Liver (tissue), 9 donors: ENCODE measurements around the gene ALX4. TPM values are rescaled to one million over a fixed set of nuclear protein-coding genes. Genes with fewer than 3 reads are reported as not detected.

Source experiments
- DNase-seq: peaks from one replicate; pipeline ENCODE4 v3.0.0-alpha.2; 2017; ENCODE audit warnings: low spot score
- H3K27ac ChIP-seq, 2 donors: one replicate each; pipeline ENCODE4 v1.7.0; 2013; ENCODE audit warnings: inconsistent platforms in 2 of 2, low read length in 2 of 2, control low read depth in 1 of 2, low read depth in 1 of 2, mild to moderate bottlenecking in 1 of 2
- H3K27me3 ChIP-seq, 4 donors: one replicate each; pipeline versions ENCODE4 v1.6.1 to v1.7.0; 2013; ENCODE audit warnings: low read length in 3 of 4, inconsistent platforms in 1 of 4, mild to moderate bottlenecking in 1 of 4, moderate library complexity in 1 of 4; ENCODE audit not compliant: control insufficient read depth in 4 of 4, insufficient read depth in 4 of 4
- H3K36me3 ChIP-seq, 4 donors: one replicate each; pipeline versions ENCODE4 v1.6.1 to v1.7.0; 2013; ENCODE audit warnings: low read length in 3 of 4, mild to moderate bottlenecking in 3 of 4, low read depth in 1 of 4, moderate library complexity in 1 of 4; ENCODE audit not compliant: control insufficient read depth in 4 of 4, insufficient read depth in 3 of 4
- H3K4me1 ChIP-seq, 4 donors: one replicate each; pipeline versions ENCODE4 v1.6.1 to v1.7.0; 2013; ENCODE audit warnings: low read length in 3 of 4, mild to moderate bottlenecking in 3 of 4, moderate library complexity in 1 of 4; ENCODE audit not compliant: control insufficient read depth in 4 of 4, insufficient read depth in 4 of 4
- H3K4me3 ChIP-seq, 3 donors: one replicate each; pipeline versions ENCODE4 v1.6.1 to v1.7.0; 2013; ENCODE audit warnings: low read length in 3 of 3, control low read depth in 1 of 3, low read depth in 1 of 3, mild to moderate bottlenecking in 1 of 3
- H3K9ac ChIP-seq, 2 donors: one replicate each; pipeline ENCODE4 v1.7.0; 2013; ENCODE audit warnings: low read length in 2 of 2, mild to moderate bottlenecking in 2 of 2, moderate library complexity in 2 of 2, control low read depth in 1 of 2, low read depth in 1 of 2
- H3K9me3 ChIP-seq, 4 donors: one replicate each; pipeline versions ENCODE4 v1.6.1 to v1.7.0; 2013; ENCODE audit warnings: low read length in 3 of 4; ENCODE audit not compliant: control insufficient read depth in 4 of 4
- ATF3 ChIP-seq: IDR thresholded peaks from 2 replicates; pipeline ENCODE4 v1.6.1; 2016; ENCODE audit warnings: antibody characterized with exemption
- CTCF ChIP-seq: fragments of 150-350 bp; IDR thresholded peaks from 2 replicates; pipeline ENCODE4 v1.5.1; 2017; ENCODE audit warnings: improper control_type of control experiment, low read depth, low read length; ENCODE audit not compliant: missing input control
- EGR1 ChIP-seq, 2 donors: IDR thresholded peaks; 2 replicates each; pipeline ENCODE4 v1.6.1; 2016 to 2018; ENCODE audit warnings: antibody characterized with exemption in 2 of 2, low read depth in 2 of 2
- FOXA1 ChIP-seq: IDR thresholded peaks from 2 replicates; pipeline ENCODE4 v1.6.1; 2016; ENCODE audit warnings: antibody characterized with exemption
- FOXA2 ChIP-seq: IDR thresholded peaks from 2 replicates; pipeline ENCODE4 v1.6.1; 2016; ENCODE audit warnings: antibody characterized with exemption
- GABPA ChIP-seq, 2 donors: IDR thresholded peaks in 1 of 2; conservative IDR thresholded peaks in 1 of 2; 2 replicates each; pipeline ENCODE4 v1.6.1; 2016; ENCODE audit warnings: antibody characterized with exemption in 2 of 2, mild to moderate bottlenecking in 1 of 2, moderate library complexity in 1 of 2
- HNF4A ChIP-seq, 2 donors: conservative IDR thresholded peaks; 2 replicates each; pipeline ENCODE4 v1.6.1; 2016; ENCODE audit warnings: antibody characterized with exemption in 2 of 2, mild to moderate bottlenecking in 2 of 2
- HNF4G ChIP-seq: IDR thresholded peaks from 2 replicates; pipeline ENCODE4 v1.6.1; 2016; ENCODE audit warnings: antibody characterized with exemption
- JUND ChIP-seq, 2 donors: IDR thresholded peaks; 2 replicates each; pipeline ENCODE4 v1.6.1; 2016; ENCODE audit warnings: antibody characterized with exemption in 2 of 2
- MAX ChIP-seq: IDR thresholded peaks from 2 replicates; pipeline ENCODE4 v1.6.1; 2016; ENCODE audit warnings: antibody characterized with exemption
- NR2F2 ChIP-seq: IDR thresholded peaks from 2 replicates; pipeline ENCODE4 v1.6.1; 2016; ENCODE audit warnings: antibody characterized with exemption
- RAD21 ChIP-seq, 2 donors: IDR thresholded peaks; 2 replicates each; pipeline ENCODE4 v1.6.1; 2016; ENCODE audit warnings: antibody characterized with exemption in 2 of 2, mild to moderate bottlenecking in 2 of 2
- REST ChIP-seq: IDR thresholded peaks from 2 replicates; pipeline ENCODE4 v1.6.1; 2016; ENCODE audit warnings: antibody characterized with exemption, mild to moderate bottlenecking
- RXRA ChIP-seq, 2 donors: IDR thresholded peaks; 2 replicates each; pipeline ENCODE4 v1.6.1; 2017 to 2018; ENCODE audit warnings: antibody characterized with exemption in 2 of 2, mild to moderate bottlenecking in 1 of 2
- SP1 ChIP-seq: IDR thresholded peaks from 2 replicates; pipeline ENCODE4 v1.6.1; 2018; ENCODE audit warnings: antibody characterized with exemption, mild to moderate bottlenecking
- TAF1 ChIP-seq: conservative IDR thresholded peaks from 2 replicates; pipeline ENCODE4 v1.6.1; 2016; ENCODE audit warnings: antibody characterized with exemption, mild to moderate bottlenecking
- YY1 ChIP-seq: IDR thresholded peaks from 2 replicates; pipeline ENCODE4 v1.6.1; 2016; ENCODE audit warnings: antibody characterized with exemption, mild to moderate bottlenecking
- ZBTB33 ChIP-seq: IDR thresholded peaks from 2 replicates; pipeline ENCODE4 v1.6.1; 2016; ENCODE audit warnings: antibody characterized with exemption
- WGBS: extraction: QIAGEN DNeasy Blood & Tissue Kit; methylation state at CpG from one replicate; pipeline ENCODE4 v1.1.7; 2013; 5-methylcytosine and 5-hydroxymethylcytosine counted together
- polyA plus RNA-seq, 2 donors: library from polyadenylated mRNA; stranded (reverse) in 1 of 2; unstranded in 1 of 2; fragments of 200-250 nt in 1 of 2; fragments of >200 nt in 1 of 2; fragmentation: Nextera tagmentation in 1 of 2; extraction: Ambion mirVana in 1 of 2; gene quantifications; one replicate each; pipeline versions ENCODE4 v1.2.1 to v1.2.3, GENCODE V29; 2013 to 2015
- total RNA-seq, 2 donors: library from RNA; depleted of rRNA; stranded (reverse); fragments of >200 nt; gene quantifications; one replicate each; pipeline ENCODE4 v1.2.3, GENCODE V29; 2014
- donor health status: healthy.
- donor health status: healthy.
- donor health status: healthy.
- donor health status: healthy.
- donor health status: healthy.

ALX4 gene
- total and polyA plus RNA-seq, 4 donors, result not detected

GRCh38 chr11:44260081-44260480 lies 49.9 kb downstream of the ALX4 start (continued):
- no peak for TF ChIP-seq RAD21 (IDR thresholded peaks at IDR 0.05)
- TF ChIP-seq HNF4G, result no peak

- TF ChIP-seq SP1 (no peak), HNF4G (no peak), FOXA1 (no peak), NR2F2 (no peak), EGR1 (IDR thresholded peaks at IDR 0.05; ENCODE audit: low read depth in 2 of 2) (no peak), GABPA (IDR thresholded peaks at IDR 0.05 in 1 of 2, conservative IDR thresholded peaks at IDR 0.05 in 1 of 2) (no peak), ZBTB33 (no peak), RAD21 (IDR thresholded peaks at IDR 0.05) (no peak), REST (no peak), FOXA2 (no peak), YY1 (no peak), HNF4A (conservative IDR thresholded peaks at IDR 0.05) (no peak), MAX (no peak), RXRA (IDR thresholded peaks at IDR 0.05) (no peak), TAF1 (no peak), JUND (IDR thresholded peaks at IDR 0.05) (no peak), ATF3 (no peak), CTCF (no peak)
- Histone ChIP-seq H3K4me1 (peaks cover 0 to 2% (median 0%) of the 10 kb centered on the region in 4 donors), H3K27ac (no peak overlapping the region), H3K36me3 (no peaks in the 10 kb centered on the region), H3K9ac (no peak overlapping the region), H3K27me3 (no peaks in the 10 kb centered on the region), H3K4me3 (no peak overlapping the region), H3K9me3 (no peaks in the 10 kb centered on the region)
- WGBS, result 81% methylated on average over 5 of the region's 5 CpGs
- DNase-seq, result no peak
These were observed 51.0 kb downstream of the ALX4 start for GRCh38 chr11:44258839-44259420.
